CD4-positive, alpha-beta T cell treated with Interferon alpha-2 for 1 hour (primary cell): ENCODE measurements around the gene DNAL1.
A peak's percentile ranks its signal among the peaks of the same experiment; 100 is the strongest.
"Not testable (repeated sequence)": the region's sequence is repeated elsewhere in the genome, so short reads cannot be mapped to it uniquely, and the experiment has no call there.

ENCODE experiments used
- DNase-seq, 2 donors: peaks; one replicate each; pipeline ENCODE4 v3.0.0-alpha.2; 2020 to 2022

The DNAL1 gene, protein sequence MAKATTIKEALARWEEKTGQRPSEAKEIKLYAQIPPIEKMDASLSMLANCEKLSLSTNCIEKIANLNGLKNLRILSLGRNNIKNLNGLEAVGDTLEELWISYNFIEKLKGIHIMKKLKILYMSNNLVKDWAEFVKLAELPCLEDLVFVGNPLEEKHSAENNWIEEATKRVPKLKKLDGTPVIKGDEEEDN

DNA sequence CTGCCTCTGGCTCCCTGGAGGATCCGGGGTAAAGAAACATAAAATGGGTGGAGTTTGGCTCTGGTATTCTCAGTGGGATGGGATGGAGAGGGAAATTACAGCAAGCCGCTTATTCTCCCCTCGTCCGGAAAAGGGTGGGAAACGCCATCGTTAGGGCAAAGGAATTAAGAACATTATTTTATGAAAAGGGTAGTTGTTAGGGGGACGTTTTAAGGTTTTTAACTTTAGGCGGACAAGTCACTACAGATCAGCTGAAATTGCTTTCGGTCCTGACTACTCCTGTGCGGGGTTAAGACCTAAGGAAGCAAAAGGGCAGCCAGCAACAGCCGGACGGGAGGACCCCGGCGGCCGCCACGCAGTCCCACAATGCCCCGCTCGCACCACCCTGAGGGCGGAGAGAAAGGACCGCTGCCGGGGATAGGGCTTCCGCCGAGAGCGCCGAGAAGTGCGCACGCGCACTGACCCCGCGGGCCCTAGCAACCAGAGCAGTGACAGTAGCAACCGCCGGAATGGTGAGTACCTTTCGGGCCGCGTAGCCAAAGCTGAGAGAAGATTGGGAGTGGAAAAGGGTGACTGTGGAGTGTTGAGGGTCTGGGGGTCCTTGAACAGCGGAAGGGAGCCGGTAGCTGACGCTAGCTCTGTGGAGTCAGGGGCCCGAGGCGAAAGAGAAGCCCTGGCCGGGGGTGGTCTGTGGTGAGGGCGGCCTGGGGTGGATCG is at the start of gene DNAL1:
Gene DNAL1, plus strand, starts transcription at position 456 of the 717 bp plus-strand sequence. Its CDS starts 54 bp downstream, at position 510.
- DNase-seq, result peak; percentile 92 to 94

DNA sequence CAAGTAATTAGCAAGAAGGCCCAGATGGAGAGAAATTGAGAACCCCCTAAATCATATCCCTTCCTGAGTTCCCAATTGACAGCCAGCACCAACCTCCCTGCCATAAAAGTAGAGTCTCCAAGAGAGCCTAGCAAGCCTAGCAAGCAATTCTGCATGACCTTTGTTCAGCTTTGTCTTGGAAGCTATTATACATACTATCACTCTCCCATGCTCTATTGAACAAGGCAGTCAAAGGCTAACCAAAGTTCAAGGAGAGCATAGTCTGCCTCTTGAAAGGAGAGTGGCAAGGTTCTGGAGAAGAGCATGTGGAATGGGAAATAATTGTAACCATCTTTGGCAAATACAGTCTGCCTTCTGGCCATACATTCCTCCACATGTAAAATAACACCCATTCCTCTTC is 45.3 kb upstream of the DNAL1 start:
- DNase-seq, result no peak

DNA sequence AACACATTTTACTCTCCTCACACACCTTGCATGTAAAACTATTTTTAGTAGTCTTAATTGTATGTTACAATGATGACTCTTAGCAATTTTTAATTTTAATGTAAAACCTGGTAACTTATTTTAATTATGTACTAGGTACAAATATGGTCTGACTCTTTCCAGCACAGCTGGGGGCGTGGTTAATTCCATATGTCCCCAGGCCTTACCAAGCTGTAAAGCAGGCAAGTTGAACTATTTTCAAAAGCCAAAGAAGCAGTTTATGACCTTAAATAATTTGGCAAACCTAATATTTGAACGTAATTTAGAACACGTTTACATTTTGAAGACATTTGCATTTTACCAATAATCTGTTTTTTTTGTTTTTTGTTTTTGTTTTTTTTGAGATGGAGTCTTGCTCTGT is 41.8 kb upstream of the DNAL1 start:
- DNase-seq, result no peak

DNA sequence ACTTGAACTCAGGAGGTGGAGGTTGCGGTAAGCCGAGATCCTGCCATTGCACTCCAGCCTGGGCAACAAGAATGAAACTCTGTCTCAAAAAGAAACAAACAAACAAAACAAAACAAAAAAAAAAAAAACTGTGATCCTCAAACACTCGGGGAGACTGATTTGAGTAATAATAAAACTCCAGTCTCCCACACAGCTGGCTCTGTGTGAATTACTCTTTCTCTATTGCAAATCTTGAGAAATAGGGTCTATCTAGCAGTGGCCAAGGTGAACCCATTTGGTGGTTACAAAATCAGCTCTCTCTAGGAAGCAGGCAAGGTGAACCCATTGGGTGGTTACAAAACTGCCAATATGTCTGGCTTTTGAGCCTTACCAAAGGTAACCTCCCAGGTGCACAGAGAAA is 38.5 kb upstream of the DNAL1 start:
- DNase-seq, result no peak

DNA sequence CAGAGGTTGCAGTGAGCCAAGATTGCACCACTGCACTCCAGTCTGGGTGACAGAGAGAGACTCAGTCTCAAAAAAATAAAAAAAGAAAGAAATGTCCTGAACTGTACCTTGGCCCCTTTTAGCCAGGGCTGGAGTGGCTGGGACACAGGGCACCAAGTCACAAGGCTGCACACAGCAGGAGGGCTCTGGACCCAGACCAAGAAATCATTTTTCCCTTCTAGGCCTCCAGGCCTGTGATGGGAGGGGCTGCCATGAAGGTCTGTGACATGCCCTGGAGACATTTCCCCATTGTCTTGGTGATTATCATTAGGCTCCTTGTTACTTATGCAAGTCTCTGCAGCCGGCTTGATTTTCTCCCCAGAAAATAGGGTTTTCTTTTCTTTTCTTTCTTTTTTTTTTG is 37.5 kb upstream of the DNAL1 start:
- no peak for DNase-seq

DNA sequence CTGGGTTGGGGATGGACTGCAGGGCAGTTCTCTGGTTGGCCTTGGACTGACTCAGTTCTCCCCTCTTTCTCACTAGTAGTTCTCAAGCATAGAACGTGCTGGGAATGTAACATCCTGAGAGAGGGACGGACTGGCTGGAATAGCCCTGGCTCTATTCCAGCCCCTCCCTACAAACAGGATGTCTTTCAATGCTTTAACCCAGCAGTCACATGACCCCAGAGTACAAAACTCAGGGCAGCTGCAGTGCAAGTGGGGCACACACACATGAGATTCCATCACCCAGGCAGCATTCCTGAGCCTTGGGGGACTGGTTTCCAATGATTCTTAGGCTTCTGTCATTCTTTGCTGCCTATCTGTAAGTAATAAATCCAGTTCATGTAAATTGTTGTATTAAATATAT is 34.1 kb upstream of the DNAL1 start:
- DNase-seq, result no peak

DNA sequence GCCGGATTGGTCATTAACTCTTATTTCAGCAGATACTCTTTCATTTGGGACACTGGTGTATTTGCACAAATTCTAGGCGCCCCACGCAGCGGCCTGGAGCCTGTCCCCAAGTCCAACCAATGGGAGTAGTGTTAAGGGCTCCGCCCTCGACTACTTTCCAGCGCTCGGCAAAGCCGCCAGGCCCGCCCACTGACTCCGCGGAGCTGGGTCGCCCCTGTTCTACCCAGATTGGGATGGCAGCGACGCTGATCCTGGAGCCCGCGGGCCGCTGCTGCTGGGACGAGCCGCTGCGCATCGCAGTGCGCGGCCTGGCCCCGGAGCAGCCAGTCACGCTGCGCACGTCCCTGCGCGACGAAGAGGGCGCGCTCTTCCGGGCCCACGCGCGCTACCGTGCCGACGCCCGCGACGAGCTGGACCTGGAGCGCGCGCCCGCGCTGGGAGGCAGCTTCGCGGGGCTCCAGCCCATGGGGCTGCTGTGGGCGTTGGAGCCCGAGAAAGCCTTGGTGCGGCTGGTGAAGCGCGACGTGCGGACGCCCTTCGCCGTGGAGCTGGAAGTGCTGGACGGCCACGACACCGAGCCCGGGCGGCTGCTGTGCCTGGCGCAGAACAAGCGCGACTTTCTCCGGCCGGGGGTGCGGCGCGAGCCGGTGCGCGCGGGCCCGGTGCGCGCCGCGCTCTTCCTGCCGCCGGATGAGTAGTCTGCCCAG is 32.3 kb upstream of the DNAL1 start, which contains the start of gene ACOT6:
Gene ACOT6, plus strand, starts transcription at position 179 of the 707 bp plus-strand sequence. Its CDS starts 55 bp downstream, at position 234.
- peak; percentile 52 to 72 for DNase-seq

DNA sequence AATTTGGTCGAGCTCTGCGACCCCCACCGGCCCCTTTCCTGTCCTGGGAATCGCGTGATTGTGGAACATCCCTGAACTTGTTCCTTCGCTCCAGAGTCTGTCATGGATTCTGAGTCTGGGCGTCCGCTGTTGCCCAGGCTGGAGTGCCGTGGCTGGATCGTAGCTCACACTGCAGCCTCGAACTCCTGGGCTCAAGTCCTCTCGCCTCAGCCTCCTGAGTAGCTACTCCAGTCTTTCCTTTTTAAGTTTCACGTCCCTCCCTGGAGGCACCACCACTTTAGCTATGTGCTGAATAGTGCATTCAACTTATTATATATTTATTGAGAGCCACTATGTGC is 31.8 kb upstream of the DNAL1 start:
- DNase-seq, result no peak

DNA sequence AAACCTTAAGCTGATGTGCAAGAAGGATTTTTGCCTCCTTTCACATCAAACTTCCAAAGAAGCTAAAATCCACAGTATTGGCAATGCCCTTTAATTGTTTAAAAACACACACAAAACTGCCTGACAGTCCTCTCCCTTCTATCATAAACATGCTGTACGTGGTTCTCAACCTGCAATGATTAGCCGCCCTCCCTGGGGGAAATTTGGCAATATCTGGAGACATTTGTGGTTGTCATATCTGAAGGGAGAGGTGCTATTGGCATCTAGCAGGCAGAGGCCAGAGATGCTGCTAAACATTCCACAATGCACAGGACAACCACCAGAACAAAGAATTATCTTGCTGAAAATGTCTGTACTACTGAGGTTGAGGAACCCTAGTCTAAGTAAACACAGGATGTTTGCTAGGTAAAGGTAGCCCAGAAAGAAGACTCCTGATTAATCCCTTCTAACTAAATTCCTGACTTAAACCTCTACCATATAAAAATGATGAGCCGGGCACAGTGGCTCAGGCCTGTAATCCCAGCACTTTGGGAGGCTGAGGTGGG is 31.3 kb upstream of the DNAL1 start:
- DNase-seq, result no peak

DNA sequence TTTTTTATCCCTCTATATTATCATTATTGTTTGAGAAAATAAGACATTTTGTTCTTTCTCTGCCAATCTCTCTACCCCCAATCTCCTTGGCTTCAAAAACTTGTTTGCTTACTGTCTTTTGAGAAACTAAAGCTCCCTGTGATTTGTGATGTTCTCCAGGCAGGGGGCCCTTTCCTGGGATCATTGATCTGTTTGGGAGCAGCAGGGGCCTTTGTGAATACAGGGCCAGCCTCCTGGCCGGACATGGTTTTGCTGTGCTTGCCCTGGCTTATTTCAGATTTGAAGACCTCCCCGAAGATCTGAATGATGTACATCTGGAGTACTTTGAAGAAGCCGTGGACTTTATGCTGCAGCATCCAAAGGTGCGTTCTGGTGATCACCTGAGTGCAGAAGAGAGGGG is 28.0 kb upstream of the DNAL1 start:
- no peak for DNase-seq

DNA sequence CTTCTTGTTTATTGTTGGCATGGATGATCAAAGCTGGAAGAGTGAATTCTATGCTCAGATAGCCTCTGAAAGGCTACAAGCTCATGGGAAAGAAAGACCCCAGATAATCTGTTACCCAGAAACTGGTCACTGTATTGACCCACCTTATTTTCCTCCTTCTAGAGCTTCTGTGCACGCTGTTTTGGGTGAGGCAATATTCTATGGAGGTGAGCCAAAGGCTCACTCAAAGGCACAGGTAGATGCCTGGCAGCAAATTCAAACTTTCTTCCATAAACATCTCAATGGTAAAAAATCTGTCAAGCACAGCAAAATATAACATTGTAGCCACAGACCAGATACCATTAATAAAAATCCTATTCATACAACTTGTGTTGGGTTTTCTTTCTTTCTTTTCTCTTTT is 25.3 kb upstream of the DNAL1 start:
- no peak for DNase-seq

DNA sequence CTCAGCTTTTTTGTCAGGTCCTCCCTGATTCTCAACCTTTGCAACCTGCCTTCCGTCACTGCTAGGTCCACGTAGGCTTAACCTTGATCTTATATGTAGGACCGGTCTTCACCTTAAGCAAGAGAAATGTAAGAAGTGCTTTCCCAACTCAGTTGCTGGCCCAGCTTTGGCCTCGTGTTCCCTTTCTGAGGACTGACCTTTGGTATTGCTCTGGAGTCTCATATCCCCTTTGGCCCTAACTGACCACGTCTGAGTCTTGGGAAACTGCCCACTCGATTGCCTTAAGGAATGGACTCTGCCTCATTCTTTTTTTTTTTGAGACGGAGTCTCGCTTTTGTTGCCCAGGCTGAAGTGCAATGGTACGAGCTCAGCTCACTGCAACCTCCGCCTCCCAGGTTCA is 24.5 kb upstream of the DNAL1 start:
- no peak for DNase-seq

DNA sequence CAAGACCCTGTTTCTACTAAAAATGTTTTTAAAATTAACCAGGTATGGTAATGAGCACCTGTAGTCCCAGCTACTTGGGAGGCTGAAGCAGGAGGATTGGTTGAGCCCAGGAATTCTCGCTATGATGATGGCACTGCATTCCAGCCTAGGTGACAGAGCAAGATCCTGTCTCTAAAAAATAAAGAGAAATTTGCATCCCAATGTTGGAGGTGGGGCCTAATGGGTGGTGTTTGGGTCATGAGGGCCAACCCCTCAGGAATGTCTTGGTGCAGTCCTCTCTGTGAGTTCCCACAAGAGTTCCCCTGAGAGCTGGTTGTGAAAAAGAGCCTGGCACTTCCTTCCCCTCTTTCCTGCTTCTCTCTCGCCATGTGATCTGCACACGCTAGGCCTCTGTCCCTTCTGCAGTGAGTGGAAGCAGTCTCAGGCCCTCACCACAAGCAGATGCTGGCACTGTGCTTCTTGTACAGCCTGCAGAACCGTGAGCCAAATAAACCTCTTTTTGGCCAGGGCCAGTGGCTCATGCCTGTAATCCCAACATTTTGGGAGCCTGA is 21.2 kb upstream of the DNAL1 start:
- no peak for DNase-seq

DNA sequence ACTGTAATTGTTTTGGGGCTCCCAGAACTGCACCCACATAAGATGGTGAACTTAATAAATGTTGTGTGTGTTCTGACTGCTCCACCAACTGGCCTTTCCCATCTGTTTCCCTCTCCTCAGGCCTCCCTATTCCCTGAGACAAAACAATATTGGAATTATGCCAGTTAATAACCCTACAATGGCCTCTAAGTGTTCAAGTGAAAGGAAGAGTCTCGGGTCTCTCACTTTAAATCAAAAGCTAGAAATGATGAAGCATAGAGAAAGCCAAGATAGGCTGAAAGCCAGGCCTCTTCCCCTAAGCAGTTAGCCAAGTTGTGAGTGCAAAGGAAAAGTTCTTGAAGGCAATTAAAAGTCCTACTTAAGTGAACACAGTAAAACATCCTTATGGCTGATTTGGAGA is 19.1 kb upstream of the DNAL1 start:
- DNase-seq, result no peak

DNA sequence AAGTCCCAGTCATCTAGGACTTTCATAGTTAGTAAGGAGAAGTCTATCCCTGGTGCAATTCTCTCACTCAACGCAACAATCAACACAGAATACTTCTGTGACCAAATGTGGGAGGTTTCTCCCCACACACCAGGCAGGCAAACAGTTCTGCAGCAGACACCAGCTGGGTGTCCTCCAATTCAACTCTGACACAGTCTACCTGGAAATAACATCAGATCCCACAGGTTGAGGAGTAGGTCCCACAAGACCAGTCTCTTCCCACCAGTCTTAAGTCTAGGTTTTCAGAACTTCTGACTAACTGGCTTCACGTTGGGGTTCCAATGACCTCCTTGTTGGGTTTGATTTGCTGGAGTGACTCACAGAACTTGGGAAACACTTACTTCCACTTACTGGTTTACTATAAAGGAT is 17.6 kb upstream of the DNAL1 start:
- no peak for DNase-seq

DNA sequence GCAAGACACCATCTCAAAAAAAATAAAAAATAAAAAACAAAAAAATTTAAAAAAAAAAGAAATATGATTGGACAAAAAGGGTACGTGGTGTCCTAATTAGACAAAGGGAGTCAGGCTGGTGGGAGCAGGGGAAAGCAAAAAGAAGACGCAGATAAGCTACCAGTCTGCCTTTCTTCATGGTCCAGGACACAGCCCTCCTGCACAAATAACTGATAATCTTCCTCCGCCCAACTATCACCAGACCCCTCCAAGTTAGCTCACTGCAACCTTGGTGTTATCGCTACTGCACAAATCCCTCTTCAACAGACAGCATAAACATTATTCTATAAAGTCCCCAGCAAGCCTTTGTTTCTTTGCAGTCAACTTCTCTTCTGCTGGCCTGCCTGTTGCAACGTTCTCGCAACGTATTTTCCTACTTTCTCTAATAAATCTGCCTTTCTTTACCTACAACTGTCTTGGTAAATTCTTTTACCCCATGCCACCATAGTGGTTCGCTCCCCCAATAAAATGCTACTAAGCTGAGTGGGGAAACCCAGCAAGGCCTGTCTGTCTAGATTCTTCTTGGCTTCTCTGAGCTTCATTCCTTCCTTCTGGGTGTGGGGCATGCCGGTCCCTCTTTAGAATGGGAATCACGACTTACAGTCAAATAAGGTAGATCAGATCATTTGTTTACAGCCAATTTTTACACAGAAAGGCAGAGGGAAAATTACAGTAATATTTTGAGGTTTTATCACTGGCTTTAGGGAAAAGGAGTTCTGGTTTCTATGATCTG is 14.6 kb upstream of the DNAL1 start:
- DNase-seq, result no peak

DNA sequence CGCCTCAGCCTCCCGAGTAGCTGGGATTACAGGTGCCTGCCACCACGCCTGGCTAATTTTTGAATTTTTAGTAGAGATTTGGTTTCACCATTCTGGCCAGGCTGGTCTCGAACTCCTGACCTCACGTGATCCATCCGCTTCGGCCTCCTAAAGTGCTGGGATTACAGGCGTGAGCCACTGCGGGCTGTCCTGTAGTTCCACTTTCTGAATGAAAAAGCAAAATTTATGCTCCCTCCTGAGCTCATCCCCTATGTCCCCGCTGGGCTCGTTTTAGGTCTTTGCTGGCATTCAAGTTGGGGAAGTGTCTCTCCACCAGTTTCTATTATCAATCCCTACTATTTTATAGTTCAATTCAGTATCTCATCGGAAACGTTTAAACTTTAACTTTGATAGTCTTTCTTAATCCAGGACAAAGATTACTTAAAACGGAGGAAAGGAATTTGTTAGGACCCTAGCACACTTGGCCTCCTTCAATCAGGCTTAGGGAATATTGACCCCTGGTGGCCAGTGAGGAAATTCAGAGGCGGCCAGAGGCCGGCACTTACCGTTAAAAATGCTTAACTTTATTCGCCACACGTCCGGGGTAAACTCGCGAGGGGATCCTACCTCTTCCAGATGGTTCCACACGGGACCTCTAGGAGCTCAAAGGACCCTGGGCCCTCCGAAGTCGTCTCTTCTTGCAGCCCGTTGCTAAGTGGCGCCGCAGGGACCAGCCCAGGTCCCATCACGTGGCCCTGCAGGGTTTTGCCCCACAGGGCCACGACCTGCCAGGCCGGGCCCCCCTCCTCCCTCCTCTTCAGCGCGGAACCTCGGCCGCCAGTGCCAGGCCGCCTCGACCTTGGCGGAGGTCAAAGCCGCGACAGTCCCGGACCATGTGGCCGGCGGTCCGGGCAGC is 11.4 kb upstream of the DNAL1 start:
- peak; percentile 55 to 77 for DNase-seq

DNA sequence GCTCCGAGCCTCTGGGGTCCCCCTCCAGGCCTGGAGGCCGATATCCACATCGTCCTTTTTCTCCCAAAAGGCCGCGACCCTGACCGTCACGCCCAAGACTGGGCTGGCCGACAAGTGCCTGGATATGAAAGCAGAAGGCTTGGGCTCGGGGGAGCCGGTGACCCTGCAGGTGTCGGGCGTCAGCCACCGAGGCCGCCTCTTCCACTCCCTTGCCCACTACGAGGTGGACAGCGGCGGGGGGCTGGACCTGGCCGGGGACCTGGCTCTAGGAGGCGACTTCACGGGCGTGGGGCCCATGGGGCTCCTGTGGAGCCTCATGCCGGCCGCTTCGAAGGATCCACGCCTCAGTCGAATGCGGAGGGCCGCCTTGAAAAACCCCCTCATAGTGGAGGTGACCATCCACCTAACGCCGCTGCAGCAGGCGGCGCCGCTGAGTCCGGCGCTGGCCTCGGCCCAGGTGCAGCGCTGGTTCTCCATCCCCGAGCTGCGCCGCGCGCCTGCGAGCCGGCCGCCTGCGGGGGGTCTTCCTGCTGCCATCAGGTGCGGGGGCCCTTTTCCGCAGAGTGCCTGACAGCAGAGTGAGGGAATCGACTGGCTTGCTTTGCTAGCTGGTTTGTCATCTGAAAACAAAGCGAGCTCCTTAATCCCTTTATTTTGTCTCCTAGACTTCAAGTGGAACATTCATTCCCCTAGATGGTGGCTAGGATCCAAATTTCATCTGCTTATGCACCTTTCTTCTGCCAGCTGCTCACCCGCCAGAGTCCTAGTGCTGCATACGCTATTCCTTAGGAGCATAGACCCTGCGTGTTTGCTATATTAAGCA is 10.6 kb upstream of the DNAL1 start:
- no peak for DNase-seq

DNA sequence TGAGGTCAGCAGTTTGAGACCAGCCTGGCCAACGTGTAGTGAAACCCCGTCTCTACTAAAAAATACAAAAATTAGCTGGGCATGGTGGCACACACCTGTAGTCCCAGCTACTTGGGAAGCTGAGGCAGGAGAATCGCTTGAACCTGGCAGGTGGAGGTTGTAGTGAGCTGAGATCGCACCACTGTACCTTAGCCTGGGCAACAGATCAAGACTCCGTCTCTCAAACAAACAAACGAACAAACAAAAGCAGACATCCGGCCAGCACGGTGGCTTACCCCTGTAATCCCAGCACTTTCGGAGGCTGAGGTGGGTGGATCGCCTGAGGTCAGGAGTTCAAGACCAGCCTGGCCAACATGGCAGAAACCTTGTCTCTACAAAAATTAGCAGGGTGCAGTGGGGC is 8.4 kb upstream of the DNAL1 start:
- DNase-seq, result not testable (repeated sequence)

DNA sequence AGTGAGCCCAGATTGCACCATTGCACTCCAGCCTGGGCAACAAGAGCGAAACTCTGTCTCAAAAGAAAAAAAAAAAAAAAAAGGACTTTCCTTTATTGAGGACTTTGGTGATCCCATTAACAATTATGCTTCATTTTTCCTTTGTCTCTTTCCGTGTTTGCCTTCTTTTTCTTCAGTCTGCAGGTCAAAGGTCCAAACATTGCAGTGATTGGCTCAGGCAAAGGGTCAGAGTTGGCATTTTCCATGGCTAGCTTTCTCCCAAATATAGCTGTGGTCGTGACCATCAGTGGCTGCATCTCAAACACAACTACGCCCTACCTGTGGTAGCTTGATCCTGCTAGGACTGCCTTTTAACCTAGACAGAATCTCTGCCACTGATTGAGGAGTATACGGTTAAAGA is 7.0 kb upstream of the DNAL1 start:
- no peak for DNase-seq
